HepG2 (cell line): ENCODE measurements around the gene TMPRSS7. TPM values are rescaled to one million over a fixed set of nuclear protein-coding genes. Genes with fewer than 3 reads are reported as not detected.
A peak's percentile ranks its signal among the peaks of the same experiment; 100 is the strongest.

ENCODE experiments used
- ATF7 ChIP-seq, 2 experiments: fragments of 450-650 bp in 1 of 2; sonication (generic) in 1 of 2; formaldehyde crosslinking in 1 of 2; IDR thresholded peaks; 2 replicates each; pipeline versions ENCODE4 v1.4.0 to v1.6.1; 2016 to 2020; ENCODE audit warnings: antibody characterized with exemption in 1 of 2, mild to moderate bottlenecking in 1 of 2, missing genetic modification reagents in 1 of 2
- KDM1A ChIP-seq: IDR thresholded peaks from 2 replicates; pipeline ENCODE4 v1.6.1; 2016; ENCODE audit warnings: missing compliant biosample characterization
- NFYB ChIP-seq: sonication (generic); formaldehyde crosslinking; IDR thresholded peaks from 2 replicates; pipeline ENCODE4 v1.4.0; 2020; ENCODE audit warnings: missing genetic modification reagents
- STAG1 ChIP-seq: sonication (generic); formaldehyde crosslinking; IDR thresholded peaks from 2 replicates; pipeline ENCODE4 v1.4.0; 2020; ENCODE audit warnings: missing genetic modification reagents
- SYNCRIP ChIP-seq: fragments of 200-400 bp; formaldehyde crosslinking; IDR thresholded peaks from 2 replicates; pipeline ENCODE4 v1.6.1; 2018; ENCODE audit warnings: mild to moderate bottlenecking, low read depth, low read length; ENCODE audit not compliant: insufficient read depth
- ZC3H4 ChIP-seq: sonication (generic); formaldehyde crosslinking; IDR thresholded peaks from 2 replicates; pipeline ENCODE4 v1.4.0; 2020; ENCODE audit warnings: missing genetic modification reagents, borderline replicate concordance
- ZNF263 ChIP-seq: sonication (generic); formaldehyde crosslinking; IDR thresholded peaks from 2 replicates; pipeline ENCODE4 v1.4.0; 2020; ENCODE audit warnings: missing genetic modification reagents
- ZNF317 ChIP-seq: sonication (generic); formaldehyde crosslinking; IDR thresholded peaks from 2 replicates; pipeline ENCODE4 v1.5.0; 2020; ENCODE audit warnings: mild to moderate bottlenecking, missing genetic modification reagents
- ZNF460 ChIP-seq: sonication (generic); formaldehyde crosslinking; IDR thresholded peaks from 2 replicates; pipeline ENCODE4 v1.5.1; 2020; ENCODE audit warnings: missing genetic modification reagents, mild to moderate bottlenecking, borderline replicate concordance
- ZNF546 ChIP-seq: sonication (generic); formaldehyde crosslinking; conservative IDR thresholded peaks from 2 replicates; pipeline ENCODE4 v1.8.1; 2023; ENCODE audit warnings: mild to moderate bottlenecking, missing genetic modification reagents
- ZNF562 ChIP-seq: sonication (generic); formaldehyde crosslinking; IDR thresholded peaks from 2 replicates; pipeline ENCODE4 v1.8.0; 2022; ENCODE audit warnings: missing genetic modification reagents, borderline replicate concordance
- ZNF709 ChIP-seq: sonication (generic); formaldehyde crosslinking; IDR thresholded peaks from 2 replicates; pipeline ENCODE4 v1.5.0; 2020; ENCODE audit warnings: mild to moderate bottlenecking, missing genetic modification reagents
- ZNF766 ChIP-seq: sonication (generic); formaldehyde crosslinking; IDR thresholded peaks from 2 replicates; pipeline ENCODE4 v1.5.0; 2020; ENCODE audit warnings: missing genetic modification reagents, borderline replicate concordance
- ZNF83 ChIP-seq: sonication (generic); formaldehyde crosslinking; IDR thresholded peaks from 2 replicates; pipeline ENCODE4 v1.4.0; 2020; ENCODE audit warnings: missing genetic modification reagents, mild to moderate bottlenecking, borderline replicate concordance
- polyA plus RNA-seq, 8 experiments: library from polyadenylated mRNA; depleted of rRNA in 3 of 8; stranded (reverse) in 7 of 8; unstranded in 1 of 8; fragments of >200 nt; fragmentation: Illumina TruSeq in 4 of 8; extraction: Trizol in 4 of 8; gene quantifications; 2 replicates each; pipeline versions ENCODE4 v1.2.1 to v1.2.3, GENCODE V29; 2011 to 2016; ENCODE audit warnings: low read depth in 4 of 8, missing spikeins in 1 of 8, mixed read lengths in 1 of 8; ENCODE audit not compliant: insufficient read depth in 1 of 8
- total RNA-seq, 5 experiments: library from RNA; depleted of rRNA; stranded (reverse); fragments of >200 nt; fragmentation: Illumina TruSeq; extraction: Trizol; gene quantifications; 2 replicates each; pipeline ENCODE4 v1.2.3, GENCODE V29; 2016; ENCODE audit warnings: low read depth in 1 of 5
- TF ChIP-seq, protein P1 (sequence below): sonication (generic); formaldehyde crosslinking; IDR thresholded peaks from 2 replicates; pipeline ENCODE4 v1.4.0; 2020; ENCODE audit warnings: mild to moderate bottlenecking, missing genetic modification reagents
- TF ChIP-seq, protein P2 (sequence below): sonication (generic); formaldehyde crosslinking; IDR thresholded peaks from 2 replicates; pipeline ENCODE4 v1.5.0; 2020; ENCODE audit warnings: mild to moderate bottlenecking, missing genetic modification reagents, borderline replicate concordance
- TF ChIP-seq, protein P3 (sequence below): sonication (generic); formaldehyde crosslinking; IDR thresholded peaks from 2 replicates; pipeline ENCODE4 v1.5.0; 2020; ENCODE audit warnings: missing genetic modification reagents

Gene TMPRSS7
- total and polyA plus RNA-seq, 2 of the 13 experiments (the other 11 are each of a cell fraction or from before 2014, with no cell fraction given), result not detected

DNA sequence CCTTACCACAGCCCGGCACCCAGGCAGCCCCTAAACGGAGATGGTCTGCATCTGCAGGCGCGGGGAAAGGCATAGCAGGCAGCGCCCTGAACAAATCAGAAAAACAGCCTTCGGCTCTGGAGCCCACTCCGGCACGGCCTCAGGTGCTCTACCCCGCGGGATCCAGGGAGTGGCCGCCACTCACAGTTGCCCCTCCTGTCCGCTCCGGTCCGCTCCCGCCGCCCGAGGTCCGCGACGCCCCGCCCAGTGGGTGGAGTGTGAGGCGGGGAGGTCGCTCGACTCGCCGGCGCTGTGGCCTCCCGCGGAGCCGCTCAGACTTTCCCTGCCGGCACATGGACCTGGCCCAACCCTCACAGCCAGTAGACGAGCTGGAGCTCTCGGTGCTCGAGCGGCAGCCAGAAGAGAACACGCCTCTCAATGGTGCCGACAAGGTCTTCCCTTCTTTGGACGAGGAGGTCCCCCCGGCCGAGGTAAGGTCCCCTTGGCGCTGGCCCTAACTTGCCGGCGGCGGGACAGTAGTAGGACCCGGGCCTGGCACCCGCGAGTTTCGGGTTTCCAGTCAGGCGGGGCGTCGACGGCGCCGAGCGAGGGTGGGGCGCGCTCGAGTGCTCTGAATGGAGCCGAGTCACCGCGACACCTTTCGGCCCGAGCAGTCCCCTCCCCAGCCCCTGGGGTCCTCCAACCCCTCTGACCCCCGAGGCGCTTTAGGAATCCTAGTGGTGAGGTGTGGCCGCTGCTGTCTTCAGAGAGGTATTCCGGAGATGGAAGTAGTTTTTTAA is 51.7 kb downstream of the TMPRSS7 start, which contains the start of gene C3orf52 (continued):
- peak; percentile 63; the same call in 1 of the 2 replicates for TF ChIP-seq ZNF562 (CRISPR knock-in tag)
- no peak for TF ChIP-seq ZNF83 (CRISPR knock-in tag)
- TF ChIP-seq ZNF709, result peak; percentile 85; the same call in 1 of the 2 replicates
- peak; percentile 50; the same call in 1 of the 2 replicates for TF ChIP-seq ZNF766 (CRISPR knock-in tag)
- TF ChIP-seq, protein P1, sequence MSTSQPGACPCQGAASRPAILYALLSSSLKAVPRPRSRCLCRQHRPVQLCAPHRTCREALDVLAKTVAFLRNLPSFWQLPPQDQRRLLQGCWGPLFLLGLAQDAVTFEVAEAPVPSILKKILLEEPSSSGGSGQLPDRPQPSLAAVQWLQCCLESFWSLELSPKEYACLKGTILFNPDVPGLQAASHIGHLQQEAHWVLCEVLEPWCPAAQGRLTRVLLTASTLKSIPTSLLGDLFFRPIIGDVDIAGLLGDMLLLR (CRISPR knock-in tag), result no peak; the same call in 1 of the 2 replicates
- no peak for TF ChIP-seq STAG1
- TF ChIP-seq SYNCRIP, result no peak
- TF ChIP-seq, protein P2, sequence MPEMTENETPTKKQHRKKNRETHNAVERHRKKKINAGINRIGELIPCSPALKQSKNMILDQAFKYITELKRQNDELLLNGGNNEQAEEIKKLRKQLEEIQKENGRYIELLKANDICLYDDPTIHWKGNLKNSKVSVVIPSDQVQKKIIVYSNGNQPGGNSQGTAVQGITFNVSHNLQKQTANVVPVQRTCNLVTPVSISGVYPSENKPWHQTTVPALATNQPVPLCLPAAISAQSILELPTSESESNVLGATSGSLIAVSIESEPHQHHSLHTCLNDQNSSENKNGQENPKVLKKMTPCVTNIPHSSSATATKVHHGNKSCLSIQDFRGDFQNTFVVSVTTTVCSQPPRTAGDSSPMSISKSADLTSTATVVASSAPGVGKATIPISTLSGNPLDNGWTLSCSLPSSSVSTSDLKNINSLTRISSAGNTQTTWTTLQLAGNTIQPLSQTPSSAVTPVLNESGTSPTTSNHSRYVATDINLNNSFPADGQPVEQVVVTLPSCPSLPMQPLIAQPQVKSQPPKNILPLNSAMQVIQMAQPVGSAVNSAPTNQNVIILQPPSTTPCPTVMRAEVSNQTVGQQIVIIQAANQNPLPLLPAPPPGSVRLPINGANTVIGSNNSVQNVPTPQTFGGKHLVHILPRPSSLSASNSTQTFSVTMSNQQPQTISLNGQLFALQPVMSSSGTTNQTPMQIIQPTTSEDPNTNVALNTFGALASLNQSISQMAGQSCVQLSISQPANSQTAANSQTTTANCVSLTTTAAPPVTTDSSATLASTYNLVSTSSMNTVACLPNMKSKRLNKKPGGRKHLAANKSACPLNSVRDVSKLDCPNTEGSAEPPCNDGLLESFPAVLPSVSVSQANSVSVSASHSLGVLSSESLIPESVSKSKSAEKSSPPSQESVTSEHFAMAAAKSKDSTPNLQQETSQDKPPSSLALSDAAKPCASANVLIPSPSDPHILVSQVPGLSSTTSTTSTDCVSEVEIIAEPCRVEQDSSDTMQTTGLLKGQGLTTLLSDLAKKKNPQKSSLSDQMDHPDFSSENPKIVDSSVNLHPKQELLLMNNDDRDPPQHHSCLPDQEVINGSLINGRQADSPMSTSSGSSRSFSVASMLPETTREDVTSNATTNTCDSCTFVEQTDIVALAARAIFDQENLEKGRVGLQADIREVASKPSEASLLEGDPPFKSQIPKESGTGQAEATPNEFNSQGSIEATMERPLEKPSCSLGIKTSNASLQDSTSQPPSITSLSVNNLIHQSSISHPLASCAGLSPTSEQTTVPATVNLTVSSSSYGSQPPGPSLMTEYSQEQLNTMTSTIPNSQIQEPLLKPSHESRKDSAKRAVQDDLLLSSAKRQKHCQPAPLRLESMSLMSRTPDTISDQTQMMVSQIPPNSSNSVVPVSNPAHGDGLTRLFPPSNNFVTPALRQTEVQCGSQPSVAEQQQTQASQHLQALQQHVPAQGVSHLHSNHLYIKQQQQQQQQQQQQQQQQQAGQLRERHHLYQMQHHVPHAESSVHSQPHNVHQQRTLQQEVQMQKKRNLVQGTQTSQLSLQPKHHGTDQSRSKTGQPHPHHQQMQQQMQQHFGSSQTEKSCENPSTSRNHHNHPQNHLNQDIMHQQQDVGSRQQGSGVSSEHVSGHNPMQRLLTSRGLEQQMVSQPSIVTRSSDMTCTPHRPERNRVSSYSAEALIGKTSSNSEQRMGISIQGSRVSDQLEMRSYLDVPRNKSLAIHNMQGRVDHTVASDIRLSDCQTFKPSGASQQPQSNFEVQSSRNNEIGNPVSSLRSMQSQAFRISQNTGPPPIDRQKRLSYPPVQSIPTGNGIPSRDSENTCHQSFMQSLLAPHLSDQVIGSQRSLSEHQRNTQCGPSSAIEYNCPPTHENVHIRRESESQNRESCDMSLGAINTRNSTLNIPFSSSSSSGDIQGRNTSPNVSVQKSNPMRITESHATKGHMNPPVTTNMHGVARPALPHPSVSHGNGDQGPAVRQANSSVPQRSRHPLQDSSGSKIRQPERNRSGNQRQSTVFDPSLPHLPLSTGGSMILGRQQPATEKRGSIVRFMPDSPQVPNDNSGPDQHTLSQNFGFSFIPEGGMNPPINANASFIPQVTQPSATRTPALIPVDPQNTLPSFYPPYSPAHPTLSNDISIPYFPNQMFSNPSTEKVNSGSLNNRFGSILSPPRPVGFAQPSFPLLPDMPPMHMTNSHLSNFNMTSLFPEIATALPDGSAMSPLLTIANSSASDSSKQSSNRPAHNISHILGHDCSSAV (CRISPR knock-in tag), result no peak
- peak; percentile 29; the same call in 1 of the 2 replicates for TF ChIP-seq NFYB (CRISPR knock-in tag)
- no peak for TF ChIP-seq ZNF317 (CRISPR knock-in tag)
- peak; percentile 86; the same call in 1 of the 2 replicates for TF ChIP-seq ZNF546 (CRISPR knock-in tag)
- TF ChIP-seq KDM1A, result no peak
- no peak for TF ChIP-seq ATF7 (IDR thresholded peaks at IDR 0.05)
- 0 out of 2 replicates have a peak, but pooled peaks have one; percentile 27 for TF ChIP-seq ATF7 (CRISPR knock-in tag; IDR thresholded peaks at IDR 0.05)
- no peak for TF ChIP-seq ZC3H4 (CRISPR knock-in tag)
- TF ChIP-seq ZNF460 (CRISPR knock-in tag), result no peak
- 0 out of 2 replicates have a peak, but pooled peaks have one; percentile 32 for TF ChIP-seq ZNF263
- TF ChIP-seq, protein P3, sequence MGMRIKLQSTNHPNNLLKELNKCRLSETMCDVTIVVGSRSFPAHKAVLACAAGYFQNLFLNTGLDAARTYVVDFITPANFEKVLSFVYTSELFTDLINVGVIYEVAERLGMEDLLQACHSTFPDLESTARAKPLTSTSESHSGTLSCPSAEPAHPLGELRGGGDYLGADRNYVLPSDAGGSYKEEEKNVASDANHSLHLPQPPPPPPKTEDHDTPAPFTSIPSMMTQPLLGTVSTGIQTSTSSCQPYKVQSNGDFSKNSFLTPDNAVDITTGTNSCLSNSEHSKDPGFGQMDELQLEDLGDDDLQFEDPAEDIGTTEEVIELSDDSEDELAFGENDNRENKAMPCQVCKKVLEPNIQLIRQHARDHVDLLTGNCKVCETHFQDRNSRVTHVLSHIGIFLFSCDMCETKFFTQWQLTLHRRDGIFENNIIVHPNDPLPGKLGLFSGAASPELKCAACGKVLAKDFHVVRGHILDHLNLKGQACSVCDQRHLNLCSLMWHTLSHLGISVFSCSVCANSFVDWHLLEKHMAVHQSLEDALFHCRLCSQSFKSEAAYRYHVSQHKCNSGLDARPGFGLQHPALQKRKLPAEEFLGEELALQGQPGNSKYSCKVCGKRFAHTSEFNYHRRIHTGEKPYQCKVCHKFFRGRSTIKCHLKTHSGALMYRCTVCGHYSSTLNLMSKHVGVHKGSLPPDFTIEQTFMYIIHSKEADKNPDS, result no peak
